Measurements from ENCODE around the gene MARCHF6. TPM values are rescaled to one million over a fixed set of nuclear protein-coding genes. Genes with fewer than 3 reads are reported as not detected.

The MARCHF6 gene
- total and polyA plus RNA-seq, 4 experiments from 2014 or later = 25.4 to 203 (median 126) TPM

- H3K9me3 Mint-ChIP-seq = no peaks in the 10 kb centered on the region
- no peaks in the 10 kb centered on the region for H3K27me3 Mint-ChIP-seq
- ChIA-PET POLR2A (ENCODE audit: partially characterized antibody) (no interaction called here), CTCF (ENCODE audit: partially characterized antibody) (interaction anchor here (0.8 kb wide), 1 partner anchor 42 kb away, joined by 4 read pairs; no protein-coding TSS in a partner anchor)
- peaks cover 38 to 73% of the 10 kb centered on the region in 2 donors for H3K36me3 Mint-ChIP-seq
- no peak overlapping the region for H3K4me3 ChIP-seq (ENCODE audit: low read length in 2 of 2)
- H3K27ac Mint-ChIP-seq = no peak overlapping the region
- H3K36me3 ChIP-seq (ENCODE audit: insufficient read depth, low read length) = peaks cover 38% of the 10 kb centered on the region
- no peak overlapping the region for H3K4me3 Mint-ChIP-seq
- H3K4me1 ChIP-seq (ENCODE audit: insufficient read depth, low read length) = no peaks in the 10 kb centered on the region
- H3K27ac ChIP-seq (ENCODE audit: low read depth, low read length) = no peak overlapping the region
- H3K27me3 ChIP-seq (ENCODE audit: insufficient read depth, low read length) = no peaks in the 10 kb centered on the region
- intact Hi-C loops (cut with micrococcal nuclease) = loop anchor here (5.0 kb wide), 1 partner anchor 37 kb away; no protein-coding TSS in a partner anchor
- H3K4me1 Mint-ChIP-seq = peaks cover 2 to 9% (median 5%) of the 10 kb centered on the region in 4 donors
- DNase-seq = no peak
- no peaks in the 10 kb centered on the region for H3K9me3 ChIP-seq (ENCODE audit: control insufficient read depth in 1 of 2, low read length in 2 of 2)
Measured at GRCh38 chr5:10399839-10400238, 46.3 kb downstream of the MARCHF6 start.

- H3K27me3 Mint-ChIP-seq = no peaks in the 10 kb centered on the region
- Histone ChIP-seq H3K4me1 (ENCODE audit: insufficient read depth, low read length) (no peaks in the 10 kb centered on the region), H3K36me3 (ENCODE audit: insufficient read depth, low read length) (peaks cover 38% of the 10 kb centered on the region), H3K4me3 (ENCODE audit: low read length in 2 of 2) (no peak overlapping the region), H3K27me3 (ENCODE audit: insufficient read depth, low read length) (no peaks in the 10 kb centered on the region), H3K27ac (ENCODE audit: low read depth, low read length) (no peak overlapping the region), H3K9me3 (ENCODE audit: control insufficient read depth in 1 of 2, low read length in 2 of 2) (no peaks in the 10 kb centered on the region)
- no peaks in the 10 kb centered on the region for H3K9me3 Mint-ChIP-seq
- no peak overlapping the region for H3K27ac Mint-ChIP-seq
- peaks cover 2 to 9% (median 5%) of the 10 kb centered on the region in 4 donors for H3K4me1 Mint-ChIP-seq
- H3K4me3 Mint-ChIP-seq = no peak overlapping the region
- H3K36me3 Mint-ChIP-seq = peaks cover 44 to 75% of the 10 kb centered on the region in 2 donors
- ChIA-PET POLR2A (ENCODE audit: partially characterized antibody) (no interaction called here), CTCF (ENCODE audit: partially characterized antibody) (no interaction called here)
- no peak for DNase-seq
- intact Hi-C loops (cut with micrococcal nuclease) = loop anchor here (5.0 kb wide), 1 partner anchor 37 kb away; no protein-coding TSS in a partner anchor
Measured at GRCh38 chr5:10400411-10400810, 46.9 kb downstream of the MARCHF6 start.

DNA sequence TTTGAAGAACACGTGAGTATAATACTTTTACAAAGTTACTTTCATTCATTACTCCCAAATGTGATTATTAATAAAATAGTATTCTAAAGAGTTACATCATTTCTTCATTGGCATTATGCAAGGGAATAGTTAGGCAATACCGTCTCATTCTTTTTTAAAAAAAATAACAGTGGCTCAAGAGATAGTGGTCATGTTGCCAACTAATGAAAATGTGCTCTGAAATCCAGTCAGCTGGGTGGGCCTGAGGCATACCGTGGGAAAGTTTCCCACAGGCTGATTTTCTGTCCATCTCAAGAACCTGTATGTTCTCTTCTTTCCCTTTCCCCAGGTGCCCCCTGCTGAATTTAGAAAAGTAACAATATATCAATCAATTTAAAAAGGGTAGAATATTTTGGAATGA lies 47.3 kb downstream of the MARCHF6 start:
- ChIA-PET CTCF (ENCODE audit: partially characterized antibody) (no interaction called here), POLR2A (ENCODE audit: partially characterized antibody) (no interaction called here)
- Mint-ChIP-seq H3K36me3 (peaks cover 45 to 73% of the 10 kb centered on the region in 2 donors), H3K4me1 (peaks cover 2 to 9% (median 5%) of the 10 kb centered on the region in 4 donors), H3K27me3 (no peaks in the 10 kb centered on the region), H3K4me3 (no peak overlapping the region), H3K27ac (no peak overlapping the region), H3K9me3 (no peaks in the 10 kb centered on the region)
- no peaks in the 10 kb centered on the region for H3K9me3 ChIP-seq (ENCODE audit: control insufficient read depth in 1 of 2, low read length in 2 of 2)
- no peaks in the 10 kb centered on the region for H3K27me3 ChIP-seq (ENCODE audit: insufficient read depth, low read length)
- intact Hi-C loops (cut with micrococcal nuclease) = loop anchor here (5.0 kb wide), 1 partner anchor 36 kb away; no protein-coding TSS in a partner anchor
- H3K4me3 ChIP-seq (ENCODE audit: low read length in 2 of 2) = no peak overlapping the region
- peaks cover 36% of the 10 kb centered on the region for H3K36me3 ChIP-seq (ENCODE audit: insufficient read depth, low read length)
- DNase-seq = no peak
- H3K4me1 ChIP-seq (ENCODE audit: insufficient read depth, low read length) = no peaks in the 10 kb centered on the region
- H3K27ac ChIP-seq (ENCODE audit: low read depth, low read length) = no peak overlapping the region

DNA sequence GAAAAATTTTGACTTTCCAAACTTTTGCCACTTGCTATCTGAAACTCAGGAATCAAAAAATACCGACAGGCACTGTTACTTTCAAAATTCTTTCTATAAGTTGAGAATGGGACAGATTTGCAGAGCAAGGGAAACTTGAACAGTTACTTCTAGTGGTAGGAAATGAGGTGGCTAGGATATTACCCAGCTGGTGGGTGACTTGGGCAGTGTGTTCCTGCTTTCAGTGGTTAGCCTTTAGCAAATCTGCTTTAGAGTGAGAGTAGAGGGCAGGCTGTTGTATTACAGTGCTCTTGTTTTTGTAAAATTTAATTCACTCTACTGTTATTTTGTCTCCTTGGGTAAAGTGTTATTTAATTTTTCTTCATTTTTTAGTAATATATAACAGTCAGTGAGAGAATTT lies 48.0 kb downstream of the MARCHF6 start:
- Mint-ChIP-seq H3K36me3 (peaks cover 43 to 74% of the 10 kb centered on the region in 2 donors), H3K27me3 (no peaks in the 10 kb centered on the region), H3K27ac (peak overlapping the region in 2 of 7 donors; percentile 34 to 41), H3K4me3 (no peak overlapping the region), H3K4me1 (peaks cover 0 to 4% (median under 1%) of the 10 kb centered on the region in 4 donors), H3K9me3 (no peaks in the 10 kb centered on the region)
- no peak overlapping the region for H3K4me3 ChIP-seq (ENCODE audit: low read length in 2 of 2)
- no peaks in the 10 kb centered on the region for H3K4me1 ChIP-seq (ENCODE audit: insufficient read depth, low read length)
- intact Hi-C loops (cut with micrococcal nuclease) = loop anchor here (5.0 kb wide), 1 partner anchor 36 kb away; no protein-coding TSS in a partner anchor
- ChIA-PET CTCF (ENCODE audit: partially characterized antibody) (no interaction called here), POLR2A (ENCODE audit: partially characterized antibody) (no interaction called here)
- H3K27me3 ChIP-seq (ENCODE audit: insufficient read depth, low read length) = no peaks in the 10 kb centered on the region
- no peaks in the 10 kb centered on the region for H3K9me3 ChIP-seq (ENCODE audit: control insufficient read depth in 1 of 2, low read length in 2 of 2)
- DNase-seq = no peak
- H3K36me3 ChIP-seq (ENCODE audit: insufficient read depth, low read length) = peaks cover 39% of the 10 kb centered on the region
- no peak overlapping the region for H3K27ac ChIP-seq (ENCODE audit: low read depth, low read length)

Other genes starting within 250 kb of the MARCHF6 start
- 10 to 100 TPM; 15.9 to 17.9 TPM for gene ATPSCKMT, start 103.8 kb upstream of the MARCHF6 start, total RNA-seq
- gene ATPSCKMT, start 103.8 kb upstream of the MARCHF6 start, polyA plus RNA-seq = 10 to 100 TPM in 1 of 2 donors, 1 to 10 TPM in 1; 8.6 to 11.4 TPM
- 10 to 100 TPM; 92.7 to 93.3 TPM for gene CCT5, start 103.4 kb upstream of the MARCHF6 start, total RNA-seq
- 100 to 1,000 TPM; 203 to 236 TPM for gene CCT5, start 103.4 kb upstream of the MARCHF6 start, polyA plus RNA-seq
- gene CMBL, start 45.8 kb upstream of the MARCHF6 start, total RNA-seq = 1 to 10 TPM; 1.5 to 1.9 TPM
- gene CMBL, start 45.8 kb upstream of the MARCHF6 start, polyA plus RNA-seq = under 1 TPM in 1 of 2 donors, not detected in 1; 0.33 TPM
- under 1 TPM; 0.42 to 0.47 TPM for gene ROPN1L, start 88.2 kb downstream of the MARCHF6 start, total RNA-seq
- 1 to 10 TPM; 3.8 to 6.5 TPM for gene ROPN1L, start 88.2 kb downstream of the MARCHF6 start, polyA plus RNA-seq
- 1 to 10 TPM; 2.0 to 2.3 TPM for gene ANKRD33B, start 210.4 kb downstream of the MARCHF6 start, total RNA-seq
- gene ANKRD33B, start 210.4 kb downstream of the MARCHF6 start, polyA plus RNA-seq = under 1 TPM; 0.05 to 0.37 TPM